OCI-LY1 (cell line): ENCODE measurements around the gene NUDC.

ENCODE experiments used
- EZH2 ChIP-seq: fragments of 200-600 bp; sonication (generic), shearing (Covaris generic); IDR thresholded peaks from 2 replicates; pipeline ENCODE4 v1.8.0; 2017; ENCODE audit warnings: borderline replicate concordance, mixed run types, mild to moderate bottlenecking, antibody characterized with exemption, low read length, moderate library complexity, mixed read lengths
- TF ChIP-seq, protein P1 (sequence below): fragments of 200-600 bp; sonication (generic), shearing (Covaris generic); IDR thresholded peaks from 2 replicates; pipeline ENCODE4 v1.5.1; 2017; ENCODE audit warnings: mild to moderate bottlenecking, antibody characterized with exemption, low read length, moderate library complexity, mixed read lengths

DNA sequence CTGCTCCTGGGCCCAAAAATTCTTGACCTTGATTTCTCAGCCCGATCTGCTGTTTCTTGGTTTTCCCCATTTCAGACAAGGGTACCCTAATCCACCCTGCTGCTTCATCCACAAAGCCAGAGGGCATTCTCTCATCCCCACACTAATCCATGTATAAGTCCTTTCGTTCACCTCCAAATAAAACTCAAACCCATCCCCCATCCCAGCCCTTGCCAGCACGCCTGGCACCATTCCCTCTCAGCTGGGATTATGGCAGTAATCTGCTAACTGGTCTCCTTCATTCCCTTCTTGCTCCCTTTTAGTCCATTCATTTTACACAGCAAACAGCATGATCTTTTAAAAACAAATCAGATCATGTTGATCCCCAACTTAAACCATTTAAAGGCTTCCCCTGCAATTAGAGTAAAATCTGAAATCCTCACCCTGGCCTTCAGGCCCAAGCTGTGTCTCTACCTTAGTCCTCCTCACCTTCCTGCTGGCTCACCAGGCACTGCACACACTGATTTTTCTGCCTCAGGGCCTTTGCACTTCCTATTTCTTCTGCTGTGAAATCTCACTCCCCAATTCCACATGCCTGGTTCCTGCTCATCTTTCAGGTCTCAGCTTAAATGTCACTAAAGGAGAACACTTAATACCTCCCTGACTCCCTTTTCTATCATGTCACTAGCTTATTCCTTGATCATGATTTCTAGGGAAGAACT lies 59.8 kb downstream of the NUDC start:
- TF ChIP-seq, protein P1, sequence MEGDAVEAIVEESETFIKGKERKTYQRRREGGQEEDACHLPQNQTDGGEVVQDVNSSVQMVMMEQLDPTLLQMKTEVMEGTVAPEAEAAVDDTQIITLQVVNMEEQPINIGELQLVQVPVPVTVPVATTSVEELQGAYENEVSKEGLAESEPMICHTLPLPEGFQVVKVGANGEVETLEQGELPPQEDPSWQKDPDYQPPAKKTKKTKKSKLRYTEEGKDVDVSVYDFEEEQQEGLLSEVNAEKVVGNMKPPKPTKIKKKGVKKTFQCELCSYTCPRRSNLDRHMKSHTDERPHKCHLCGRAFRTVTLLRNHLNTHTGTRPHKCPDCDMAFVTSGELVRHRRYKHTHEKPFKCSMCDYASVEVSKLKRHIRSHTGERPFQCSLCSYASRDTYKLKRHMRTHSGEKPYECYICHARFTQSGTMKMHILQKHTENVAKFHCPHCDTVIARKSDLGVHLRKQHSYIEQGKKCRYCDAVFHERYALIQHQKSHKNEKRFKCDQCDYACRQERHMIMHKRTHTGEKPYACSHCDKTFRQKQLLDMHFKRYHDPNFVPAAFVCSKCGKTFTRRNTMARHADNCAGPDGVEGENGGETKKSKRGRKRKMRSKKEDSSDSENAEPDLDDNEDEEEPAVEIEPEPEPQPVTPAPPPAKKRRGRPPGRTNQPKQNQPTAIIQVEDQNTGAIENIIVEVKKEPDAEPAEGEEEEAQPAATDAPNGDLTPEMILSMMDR = no peak
- no peak for TF ChIP-seq EZH2
